NT2/D1 (cell line): ENCODE measurements around the gene RIMBP2.

Experiments
- YY1 ChIP-seq: IDR thresholded peaks from 2 replicates; pipeline ENCODE4 v1.6.1; 2011; ENCODE audit not compliant: insufficient read length, insufficient read depth
- ZNF274 ChIP-seq: IDR thresholded peaks from 2 replicates; pipeline ENCODE4 v1.6.1; 2011; ENCODE audit warnings: mild to moderate bottlenecking, low read depth, low read length

- no peak for TF ChIP-seq YY1
- TF ChIP-seq ZNF274 = no peak
Observed at GRCh38 chr12:130748786-130749185, 32.7 kb upstream of the RIMBP2 start.
